NCI-H2081 (cell line): ENCODE data around the gene KNOP1.
"Not testable (repeated sequence)": the region's sequence is repeated elsewhere in the genome, so short reads cannot be mapped to it uniquely, and the experiment has no call there.

Experiments
- DNase-seq, 2 experiments: peaks; one replicate each; lab custom pipeline; 2025; lab: John Stamatoyannopoulos, UW

Gene KNOP1

GRCh38 chr16:19683453-19684236 is 34.4 kb downstream of the KNOP1 start:
- DNase-seq = no peak

GRCh38 chr16:19681637-19682036 is 36.4 kb downstream of the KNOP1 start:
- DNase-seq = no peak

- peak in 1 of 2 experiments; percentile 9 for DNase-seq
Observed at GRCh38 chr16:19680881-19681340, 37.1 kb downstream of the KNOP1 start.

- not testable (repeated sequence) for DNase-seq
Observed at GRCh38 chr16:19679281-19679680, 38.7 kb downstream of the KNOP1 start.

- no peak for DNase-seq
Observed at GRCh38 chr16:19678804-19679203, 39.2 kb downstream of the KNOP1 start.

GRCh38 chr16:19677402-19677801 is 40.6 kb downstream of the KNOP1 start:
- no peak for DNase-seq

GRCh38 chr16:19674485-19674884 is 43.5 kb downstream of the KNOP1 start:
- no peak for DNase-seq

GRCh38 chr16:19672378-19672777 is 45.6 kb downstream of the KNOP1 start:
- DNase-seq = no peak

GRCh38 chr16:19666477-19666876 is 51.5 kb downstream of the KNOP1 start:
- no peak for DNase-seq

- not testable (repeated sequence) for DNase-seq
Observed at GRCh38 chr16:19665313-19665712, 52.7 kb downstream of the KNOP1 start.

GRCh38 chr16:19664166-19664565 is 53.9 kb downstream of the KNOP1 start:
- no peak for DNase-seq

- no peak for DNase-seq
Observed at GRCh38 chr16:19662351-19662750, 55.7 kb downstream of the KNOP1 start.

GRCh38 chr16:19660432-19660831 is 57.6 kb downstream of the KNOP1 start:
- no peak for DNase-seq

- no peak for DNase-seq
Observed at GRCh38 chr16:19659554-19659953, 58.5 kb downstream of the KNOP1 start.

- no peak for DNase-seq
Observed at GRCh38 chr16:19657831-19658230, 60.2 kb downstream of the KNOP1 start.

GRCh38 chr16:19655242-19655777 is 62.7 kb downstream of the KNOP1 start:
- DNase-seq = peak; percentile 52 to 82

GRCh38 chr16:19654147-19654546 is 63.9 kb downstream of the KNOP1 start:
- no peak for DNase-seq
